Ureter (tissue), 1 donor: ENCODE measurements around the gene MISP3. TPM values are rescaled to one million over a fixed set of nuclear protein-coding genes. Genes with fewer than 3 reads are reported as not detected.
"Not testable (repeated sequence)": the region's sequence is repeated elsewhere in the genome, so short reads cannot be mapped to it uniquely, and the experiment has no call there.

Source experiments
- DNase-seq: peaks from one replicate; pipeline ENCODE4 v3.0.0-alpha.2; 2020; ENCODE audit warnings: low spot score
- total RNA-seq: library from RNA; stranded (reverse); gene quantifications from one replicate; pipeline ENCODE4 v1.2.4, GENCODE V29; 2023
- donor health status: DM: yes; HTN: yes; CAD: no.

Gene MISP3
- 4.3 TPM for total RNA-seq

GRCh38 chr19:14072535-14073260 lies at the start of gene MISP3:
TSS of gene MISP3 (plus strand) at chr19:14072786. CDS start at chr19:14073310, 524 bp downstream.
- DNase-seq, result no peak

GRCh38 chr19:14023404-14024235 lies 49.0 kb upstream of the MISP3 start:
- DNase-seq, result peak; percentile 65

- DNase-seq, result not testable (repeated sequence)
Measured at GRCh38 chr19:14026652-14027192, 45.9 kb upstream of the MISP3 start.

- DNase-seq, result no peak
Measured at GRCh38 chr19:14027856-14028450, 44.6 kb upstream of the MISP3 start, which contains the start of gene RLN3. TSS of gene RLN3 (plus strand) at chr19:14028148. CDS start at chr19:14028205, 57 bp downstream.

GRCh38 chr19:14028901-14029300 lies 43.7 kb upstream of the MISP3 start:
- no peak for DNase-seq

GRCh38 chr19:14030997-14031718 lies 41.4 kb upstream of the MISP3 start:
- DNase-seq, result no peak

GRCh38 chr19:14031719-14032480 lies 40.7 kb upstream of the MISP3 start, which contains the start of gene IL27RA:
TSS of gene IL27RA (plus strand) at chr19:14031762. CDS start at chr19:14031873, 111 bp downstream.
- DNase-seq, result peak; percentile 61

GRCh38 chr19:14033946-14034345 lies 38.6 kb upstream of the MISP3 start:
- DNase-seq, result no peak

- not testable (repeated sequence) for DNase-seq
Measured at GRCh38 chr19:14035159-14035558, 37.4 kb upstream of the MISP3 start.

GRCh38 chr19:14035706-14036105 lies 36.9 kb upstream of the MISP3 start:
- no peak for DNase-seq

- no peak for DNase-seq
Measured at GRCh38 chr19:14039181-14039580, 33.4 kb upstream of the MISP3 start.

GRCh38 chr19:14042659-14043608 lies 29.7 kb upstream of the MISP3 start:
- DNase-seq, result not testable (repeated sequence)

GRCh38 chr19:14047866-14048265 lies 24.7 kb upstream of the MISP3 start:
- not testable (repeated sequence) for DNase-seq

GRCh38 chr19:14048443-14049153 lies 24.0 kb upstream of the MISP3 start:
- no peak for DNase-seq

- DNase-seq, result no peak
Measured at GRCh38 chr19:14050512-14050911, 22.1 kb upstream of the MISP3 start.

GRCh38 chr19:14050961-14051360 lies 21.6 kb upstream of the MISP3 start:
- DNase-seq, result not testable (repeated sequence)

GRCh38 chr19:14051980-14052379 lies 20.6 kb upstream of the MISP3 start:
- DNase-seq, result no peak

- DNase-seq, result no peak
Measured at GRCh38 chr19:14052470-14052869, 20.1 kb upstream of the MISP3 start.

GRCh38 chr19:14053032-14053431 lies 19.6 kb upstream of the MISP3 start:
- DNase-seq, result no peak
